GM19372 (cell line): ENCODE data around the gene CRACR2A.

ENCODE experiments used
- ATAC-seq: cut with Tn5 transposase; IDR thresholded peaks from one replicate; pipeline ENCODE4 v1.9.1; 2021; ENCODE audit warnings: mild to moderate bottlenecking, low read depth, moderate library complexity; ENCODE audit not compliant: unreplicated experiment

CRACR2A gene

GRCh38 chr12:3725388-3726115, 27.4 kb downstream of the CRACR2A start:
- no peak for ATAC-seq

- no peak for ATAC-seq
Observed at GRCh38 chr12:3723916-3724805, 28.7 kb downstream of the CRACR2A start.

GRCh38 chr12:3722368-3722767, 30.5 kb downstream of the CRACR2A start:
- ATAC-seq = no peak

- no peak for ATAC-seq
Observed at GRCh38 chr12:3720772-3721171, 32.1 kb downstream of the CRACR2A start.

- no peak for ATAC-seq
Observed at GRCh38 chr12:3718100-3718499, 34.8 kb downstream of the CRACR2A start.

GRCh38 chr12:3717283-3717898, 35.5 kb downstream of the CRACR2A start:
- no peak for ATAC-seq

- ATAC-seq = no peak
Observed at GRCh38 chr12:3715999-3716398, 36.9 kb downstream of the CRACR2A start.

GRCh38 chr12:3713947-3714346, 39.0 kb downstream of the CRACR2A start:
- no peak for ATAC-seq

- no peak for ATAC-seq
Observed at GRCh38 chr12:3713483-3713882, 39.4 kb downstream of the CRACR2A start.

GRCh38 chr12:3712209-3712992, 40.5 kb downstream of the CRACR2A start:
- ATAC-seq = no peak

GRCh38 chr12:3705354-3705675, 47.6 kb downstream of the CRACR2A start:
- ATAC-seq = no peak

- ATAC-seq = no peak
Observed at GRCh38 chr12:3704512-3705353, 48.2 kb downstream of the CRACR2A start.

GRCh38 chr12:3700861-3701260, 52.0 kb downstream of the CRACR2A start:
- no peak for ATAC-seq

GRCh38 chr12:3698218-3698974, 54.5 kb downstream of the CRACR2A start:
- no peak for ATAC-seq

- no peak for ATAC-seq
Observed at GRCh38 chr12:3697311-3697870, 55.5 kb downstream of the CRACR2A start.

GRCh38 chr12:3694673-3695072, 58.2 kb downstream of the CRACR2A start:
- ATAC-seq = no peak

- ATAC-seq = no peak
Observed at GRCh38 chr12:3692616-3693365, 60.1 kb downstream of the CRACR2A start.

- no peak for ATAC-seq
Observed at GRCh38 chr12:3686463-3686862, 66.4 kb downstream of the CRACR2A start.
